AG09319 (cell line): ENCODE data around the gene HACD3.
"Not testable (repeated sequence)": the region's sequence is repeated elsewhere in the genome, so short reads cannot be mapped to it uniquely, and the experiment has no call there.

Source experiments
- DNase-seq: peaks from one replicate; pipeline ENCODE4 v3.0.0-alpha.2; 2010; ENCODE audit warnings: low read depth; ENCODE audit errors: extremely low read depth
- CTCF ChIP-seq: IDR thresholded peaks from 2 replicates; pipeline ENCODE4 v1.5.1; 2011; ENCODE audit warnings: low read depth, mild to moderate bottlenecking, inconsistent platforms, low read length, moderate library complexity

The HACD3 gene

GRCh38 chr15:65529762-65530317, 423 bp upstream of the HACD3 start:
- TF ChIP-seq CTCF, result no peak
- DNase-seq, result no peak

GRCh38 chr15:65532738-65533051, 2.4 kb downstream of the HACD3 start:
- DNase-seq, result no peak
- no peak for TF ChIP-seq CTCF

- TF ChIP-seq CTCF, result no peak
- no peak for DNase-seq
Measured at GRCh38 chr15:65533057-65533756, 2.9 kb downstream of the HACD3 start.

GRCh38 chr15:65535192-65535591, 4.9 kb downstream of the HACD3 start:
- no peak for DNase-seq

GRCh38 chr15:65540314-65540713, 10.1 kb downstream of the HACD3 start:
- DNase-seq, result no peak
- TF ChIP-seq CTCF, result no peak

More at GRCh38 chr15:65535192-65535591, 4.9 kb downstream of the HACD3 start:
- no peak for TF ChIP-seq CTCF

- no peak for TF ChIP-seq CTCF
- DNase-seq, result no peak
Measured at GRCh38 chr15:65541231-65541820, 11.1 kb downstream of the HACD3 start.

- no peak for TF ChIP-seq CTCF
- DNase-seq, result no peak
Measured at GRCh38 chr15:65547841-65548240, 17.6 kb downstream of the HACD3 start.

- DNase-seq, result not testable (repeated sequence)
Measured at GRCh38 chr15:65549288-65549687, 19.0 kb downstream of the HACD3 start.
